Limb (tissue), 2 donors: ENCODE results near the gene SLC9A3.
"Not testable (repeated sequence)": the region's sequence is repeated elsewhere in the genome, so short reads cannot be mapped to it uniquely, and the experiment has no call there.

Experiments used
- DNase-seq, 2 donors: peaks; one replicate each; pipeline ENCODE4 v3.0.0-alpha.2; 2016; ENCODE audit errors: extremely low spot score in 2 of 2

Gene SLC9A3

GRCh38 chr5:491119-491855 is 33.0 kb downstream of the SLC9A3 start:
- no peak for DNase-seq

- DNase-seq = no peak
These were observed 33.8 kb downstream of the SLC9A3 start for GRCh38 chr5:490116-491106.

GRCh38 chr5:489689-490080 is 34.6 kb downstream of the SLC9A3 start:
- DNase-seq = no peak

- no peak for DNase-seq
These were observed 35.2 kb downstream of the SLC9A3 start for GRCh38 chr5:488744-489688.

GRCh38 chr5:488241-488640 is 36.0 kb downstream of the SLC9A3 start:
- no peak for DNase-seq

- not testable (repeated sequence) for DNase-seq
These were observed 37.7 kb downstream of the SLC9A3 start for GRCh38 chr5:486597-486996.

GRCh38 chr5:485946-486491 is 38.2 kb downstream of the SLC9A3 start:
- no peak for DNase-seq

GRCh38 chr5:485113-485945 is 38.9 kb downstream of the SLC9A3 start:
- no peak for DNase-seq

GRCh38 chr5:484556-484955 is 39.7 kb downstream of the SLC9A3 start:
- DNase-seq = no peak

- no peak for DNase-seq
These were observed 40.7 kb downstream of the SLC9A3 start for GRCh38 chr5:483434-484140.

GRCh38 chr5:483011-483410 is 41.2 kb downstream of the SLC9A3 start:
- DNase-seq = no peak

GRCh38 chr5:482506-482905 is 41.7 kb downstream of the SLC9A3 start:
- no peak for DNase-seq

- DNase-seq = no peak
These were observed 42.2 kb downstream of the SLC9A3 start for GRCh38 chr5:482021-482420.

GRCh38 chr5:481347-481746 is 42.9 kb downstream of the SLC9A3 start:
- no peak for DNase-seq

- no peak for DNase-seq
These were observed 44.5 kb downstream of the SLC9A3 start for GRCh38 chr5:479566-480319.

- no peak for DNase-seq
These were observed 45.2 kb downstream of the SLC9A3 start for GRCh38 chr5:478982-479535.

GRCh38 chr5:478369-478981 is 45.8 kb downstream of the SLC9A3 start:
- no peak for DNase-seq

- DNase-seq = no peak
These were observed 46.4 kb downstream of the SLC9A3 start for GRCh38 chr5:477871-478270.
